Measurements from ENCODE around the gene BABAM1. TPM values are rescaled to one million over a fixed set of nuclear protein-coding genes. Genes with fewer than 3 reads are reported as not detected.

Gene BABAM1
- total and polyA plus RNA-seq, 2 experiments from 2014 or later = 82.7 to 90.3 TPM

- peak; percentile 73 for DNase-seq
- Histone ChIP-seq H3K9me2 (ENCODE audit: insufficient read depth) (no peaks in the 10 kb centered on the region), H3K36me3 (ENCODE audit: low read depth) (peaks cover 5% of the 10 kb centered on the region; the same call in 1 of the 2 replicates), H4K20me1 (ENCODE audit: insufficient read depth) (no peaks in the 10 kb centered on the region), H2AFZ (peak overlapping the region; percentile 63; the same call in 1 of the 2 replicates), H3K4me2 (ENCODE audit: unreplicated experiment) (peak overlapping the region; percentile 73), H3K27ac (0 out of 2 replicates have a peak overlapping the region, but pooled peaks have one; percentile 19), H3F3A (ENCODE audit: insufficient read depth) (no peaks in the 10 kb centered on the region), H3K4me1 (ENCODE audit: insufficient read depth) (no peaks in the 10 kb centered on the region), H3K9ac (peak overlapping the region; percentile 52), H3K27me3 (replicated peaks; ENCODE audit: insufficient read depth) (no peaks in the 10 kb centered on the region), H3K4me3 (peak overlapping the region; percentile 68), H3K79me2 (ENCODE audit: insufficient read depth) (peaks cover 67% of the 10 kb centered on the region), H3K9me3 (ENCODE audit: low read depth) (no peaks in the 10 kb centered on the region)
- 11 to 20% methylated on average over 9 to 11 of the region's 11 CpGs for WGBS, 2 experiments (ENCODE audit: low coverage in 1 of 2, low lambda C conversion rate in 2 of 2, missing lambda C conversion rate in 2 of 2)
- TF ChIP-seq EZH2 (IDR thresholded peaks at IDR 0.05; ENCODE audit: insufficient read depth, poor library complexity, severe bottlenecking) (no peak), EZH2phosphoT487 (IDR thresholded peaks at IDR 0.05; ENCODE audit: insufficient read depth, low read depth) (no peak)
- in situ Hi-C loops (cut with MboI) = no loop called here
These were observed 32.3 kb upstream of the BABAM1 start for GRCh38 chr19:17234911-17235299.

- Histone ChIP-seq H3K79me2 (ENCODE audit: insufficient read depth) (peaks cover 72% of the 10 kb centered on the region), H3K27me3 (replicated peaks; ENCODE audit: insufficient read depth) (no peaks in the 10 kb centered on the region), H3K27ac (0 out of 2 replicates have a peak overlapping the region, but pooled peaks have one; percentile 19), H3F3A (ENCODE audit: insufficient read depth) (no peaks in the 10 kb centered on the region), H3K36me3 (ENCODE audit: low read depth) (peaks cover 5% of the 10 kb centered on the region; the same call in 1 of the 2 replicates), H3K9me3 (ENCODE audit: low read depth) (no peaks in the 10 kb centered on the region), H4K20me1 (ENCODE audit: insufficient read depth) (no peaks in the 10 kb centered on the region), H2AFZ (peak overlapping the region; percentile 63), H3K4me2 (ENCODE audit: unreplicated experiment) (peak overlapping the region; percentile 73), H3K4me3 (peak overlapping the region; percentile 68), H3K9ac (peak overlapping the region; percentile 52), H3K9me2 (ENCODE audit: insufficient read depth) (no peaks in the 10 kb centered on the region), H3K4me1 (ENCODE audit: insufficient read depth) (no peaks in the 10 kb centered on the region)
- in situ Hi-C loops (cut with MboI) = no loop called here
- TF ChIP-seq EZH2 (IDR thresholded peaks at IDR 0.05; ENCODE audit: insufficient read depth, poor library complexity, severe bottlenecking) = no peak
- no peak for TF ChIP-seq EZH2phosphoT487 (IDR thresholded peaks at IDR 0.05; ENCODE audit: insufficient read depth, low read depth)
- peak; percentile 90 for DNase-seq
- 7 to 11% methylated on average over 31 to 73 of the region's 80 CpGs for WGBS, 2 experiments (ENCODE audit: low coverage in 1 of 2, low lambda C conversion rate in 2 of 2, missing lambda C conversion rate in 2 of 2)
These were observed 31.8 kb upstream of the BABAM1 start for GRCh38 chr19:17235300-17235970.

GRCh38 chr19:17235971-17236777 lies 31.1 kb upstream of the BABAM1 start:
- Histone ChIP-seq H3K27me3 (replicated peaks; ENCODE audit: insufficient read depth) (no peaks in the 10 kb centered on the region), H4K20me1 (ENCODE audit: insufficient read depth) (no peaks in the 10 kb centered on the region), H3K9me2 (ENCODE audit: insufficient read depth) (no peaks in the 10 kb centered on the region), H3K9ac (peak overlapping the region; percentile 52), H3K79me2 (ENCODE audit: insufficient read depth) (peaks cover 74% of the 10 kb centered on the region), H3K4me1 (ENCODE audit: insufficient read depth) (no peaks in the 10 kb centered on the region), H3K4me2 (ENCODE audit: unreplicated experiment) (peak overlapping the region; percentile 73), H3F3A (ENCODE audit: insufficient read depth) (no peaks in the 10 kb centered on the region), H3K36me3 (ENCODE audit: low read depth) (peaks cover 3% of the 10 kb centered on the region; the same call in 1 of the 2 replicates), H3K9me3 (ENCODE audit: low read depth) (no peaks in the 10 kb centered on the region), H3K27ac (no peak overlapping the region), H3K4me3 (peak overlapping the region; percentile 68), H2AFZ (peak overlapping the region; percentile 63; the same call in 1 of the 2 replicates)
- in situ Hi-C loops (cut with MboI) = no loop called here
- DNase-seq = no peak
- TF ChIP-seq EZH2 (IDR thresholded peaks at IDR 0.05; ENCODE audit: insufficient read depth, poor library complexity, severe bottlenecking) (no peak), EZH2phosphoT487 (IDR thresholded peaks at IDR 0.05; ENCODE audit: insufficient read depth, low read depth) (no peak)
- WGBS, 2 experiments (ENCODE audit: low coverage in 1 of 2, low lambda C conversion rate in 2 of 2, missing lambda C conversion rate in 2 of 2) = 8 to 18% methylated on average over 10 to 26 of the region's 27 CpGs

GRCh38 chr19:17236811-17237543 lies 30.3 kb upstream of the BABAM1 start:
- no peak for TF ChIP-seq EZH2 (IDR thresholded peaks at IDR 0.05; ENCODE audit: insufficient read depth, poor library complexity, severe bottlenecking)
- TF ChIP-seq EZH2phosphoT487 (IDR thresholded peaks at IDR 0.05; ENCODE audit: insufficient read depth, low read depth) = no peak

More at GRCh38 chr19:17236811-17237543, 30.3 kb upstream of the BABAM1 start:
- Histone ChIP-seq H3K9me2 (ENCODE audit: insufficient read depth) (no peaks in the 10 kb centered on the region), H3K4me1 (ENCODE audit: insufficient read depth) (0 out of 2 replicates have a peak, but pooled peaks cover 6% of the 10 kb centered on the region), H3K79me2 (ENCODE audit: insufficient read depth) (peaks cover 76% of the 10 kb centered on the region), H3K36me3 (ENCODE audit: low read depth) (no peaks in the 10 kb centered on the region; the same call in 1 of the 2 replicates), H2AFZ (no peak overlapping the region), H3F3A (ENCODE audit: insufficient read depth) (no peaks in the 10 kb centered on the region), H3K4me3 (no peak overlapping the region), H3K9ac (no peak overlapping the region), H3K27me3 (replicated peaks; ENCODE audit: insufficient read depth) (no peaks in the 10 kb centered on the region), H3K4me2 (ENCODE audit: unreplicated experiment) (no peak overlapping the region), H3K27ac (no peak overlapping the region), H3K9me3 (ENCODE audit: low read depth) (no peaks in the 10 kb centered on the region), H4K20me1 (ENCODE audit: insufficient read depth) (no peaks in the 10 kb centered on the region)
- in situ Hi-C loops (cut with MboI) = no loop called here
- no peak for DNase-seq
- WGBS, 2 experiments (ENCODE audit: low coverage in 1 of 2, low lambda C conversion rate in 2 of 2, missing lambda C conversion rate in 2 of 2) = 86 to 89% methylated on average over 17 to 18 of the region's 18 CpGs
